Ramos (cell line): ENCODE data around the gene NIPAL3.

Experiments
- in situ Hi-C: fragments of 300-500 bp; cut with MboI; formaldehyde crosslinking; loops from one replicate; pipeline ENCODE4 v1.14.3; 2022; ENCODE audit warnings: low sequenced_read_pairs; ENCODE audit not compliant: unreplicated experiment

Gene NIPAL3

DNA sequence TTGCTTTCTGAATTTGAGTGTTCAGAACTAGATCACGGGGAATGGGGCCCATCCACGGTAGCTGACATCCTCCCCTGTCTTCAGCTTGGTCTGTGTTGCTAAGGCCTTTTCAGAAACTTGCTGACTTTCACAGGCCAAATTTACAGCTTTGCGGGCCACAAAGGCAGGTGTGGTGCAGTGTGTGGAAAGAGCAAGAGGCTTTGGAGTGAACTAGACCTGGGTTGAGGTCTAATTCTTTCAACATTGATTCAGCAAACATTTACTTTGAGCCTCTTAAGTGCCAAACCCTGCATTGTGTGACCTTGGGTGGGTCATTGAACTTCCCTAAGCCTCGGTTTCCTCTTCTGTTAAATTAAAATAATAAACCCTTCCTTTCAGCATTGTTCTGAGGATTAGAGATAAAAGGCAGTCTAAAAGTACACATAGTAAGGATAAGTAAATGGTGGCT lies 26.3 kb upstream of the NIPAL3 start:
- in situ Hi-C loops: loop anchor here (25.0 kb wide), 1 partner anchor 577 kb away; the partner anchor contains the start of gene GALE

GRCh38 chr1:24390924-24391782 lies 24.4 kb upstream of the NIPAL3 start:
- in situ Hi-C loops: loop anchor here (5.0 to 25.0 kb wide), 3 partner anchors 189 to 579 kb away; partner anchors contain the start of gene GALE

GRCh38 chr1:24391882-24392603 lies 23.6 kb upstream of the NIPAL3 start:
- in situ Hi-C loops: loop anchor here (5.0 to 25.0 kb wide), 3 partner anchors 190 to 580 kb away; partner anchors contain the start of gene GALE

GRCh38 chr1:24392604-24392946 lies 23.0 kb upstream of the NIPAL3 start:
- in situ Hi-C loops: loop anchor here (5.0 to 25.0 kb wide), 3 partner anchors 190 to 580 kb away; partner anchors contain the start of gene GALE

DNA sequence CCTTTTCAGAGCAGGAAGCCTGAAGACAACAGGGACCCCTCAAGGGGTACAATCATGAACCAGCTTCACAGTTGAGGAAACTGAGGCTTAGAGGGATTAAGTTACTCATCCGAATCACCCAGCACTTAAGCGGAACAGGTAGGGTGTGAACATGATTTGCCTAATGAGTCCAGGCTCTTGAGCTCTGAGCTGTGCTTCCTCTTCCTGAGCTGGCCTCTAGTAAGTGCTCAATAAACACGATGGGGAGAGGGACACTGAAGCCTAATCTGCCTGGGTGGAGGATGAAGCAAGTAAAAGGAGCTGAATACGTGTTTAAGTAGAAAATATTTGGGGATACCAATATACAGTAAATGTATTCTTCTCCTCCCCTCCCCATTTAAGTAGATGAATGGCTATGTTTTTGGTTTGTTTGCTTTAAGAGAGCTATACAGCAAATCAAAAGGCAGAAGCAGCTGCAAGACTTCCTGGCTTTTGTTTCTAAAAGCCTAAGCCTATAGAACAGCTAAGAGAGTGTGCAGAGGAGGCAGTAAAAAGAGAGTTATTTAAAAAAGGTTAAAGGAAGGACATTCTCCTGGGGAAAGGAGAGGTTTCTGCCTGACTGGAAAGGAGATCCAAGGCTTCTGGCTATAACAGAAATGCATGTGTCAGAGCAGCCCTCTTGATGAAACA lies 22.5 kb upstream of the NIPAL3 start:
- in situ Hi-C loops: loop anchor here (5.0 to 25.0 kb wide), 3 partner anchors 191 to 581 kb away; partner anchors contain the start of gene GALE

DNA sequence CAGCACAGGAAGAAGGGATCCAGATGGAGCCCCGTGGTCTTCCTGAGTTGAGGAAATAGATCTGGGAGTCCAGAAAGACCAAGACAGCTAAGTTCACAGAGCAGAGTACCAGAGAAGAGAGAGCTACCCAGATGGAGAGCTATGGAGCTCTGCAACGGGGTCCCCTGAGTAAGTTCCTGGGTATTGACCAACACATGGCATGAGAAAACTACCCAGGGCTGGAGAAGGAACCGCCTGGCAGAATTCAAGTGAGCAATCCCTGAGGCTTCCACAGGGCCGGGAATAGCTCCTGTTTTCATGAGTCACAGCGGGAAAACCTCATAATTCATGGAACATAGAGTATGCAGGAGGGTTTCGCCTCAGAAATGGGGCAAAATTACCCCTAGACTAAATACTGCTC lies 21.7 kb upstream of the NIPAL3 start:
- in situ Hi-C loops: loop anchor here (5.0 to 25.0 kb wide), 3 partner anchors 192 to 582 kb away; partner anchors contain the start of gene GALE

GRCh38 chr1:24400065-24400464 lies 15.5 kb upstream of the NIPAL3 start:
- in situ Hi-C loops: no loop called here

DNA sequence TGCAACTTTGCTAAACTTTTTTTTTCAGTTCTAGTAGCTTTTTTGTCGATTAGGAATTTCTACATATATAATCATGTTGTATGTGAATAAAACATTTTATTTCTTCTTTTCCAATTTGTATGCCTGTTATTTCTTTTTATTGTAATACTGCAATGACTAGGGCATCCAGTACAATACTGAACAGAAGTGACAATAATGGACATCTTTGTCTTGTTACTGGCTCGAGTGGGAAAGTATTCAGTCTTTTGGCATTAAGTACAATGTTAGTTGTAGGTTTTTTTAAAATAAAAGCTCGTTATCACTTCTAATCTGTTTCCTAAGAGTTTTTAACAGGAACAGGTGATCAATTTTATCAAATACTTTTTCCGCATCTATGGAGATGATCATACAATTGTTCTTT lies 11.8 kb upstream of the NIPAL3 start:
- in situ Hi-C loops: no loop called here

- in situ Hi-C loops: no loop called here
Observed at GRCh38 chr1:24406788-24407187, 8.8 kb upstream of the NIPAL3 start.

GRCh38 chr1:24409535-24409934 lies 6.1 kb upstream of the NIPAL3 start:
- in situ Hi-C loops: no loop called here

GRCh38 chr1:24410750-24411149 lies 4.9 kb upstream of the NIPAL3 start:
- in situ Hi-C loops: no loop called here

- in situ Hi-C loops: no loop called here
Observed at GRCh38 chr1:24411963-24412362, 3.6 kb upstream of the NIPAL3 start.

DNA sequence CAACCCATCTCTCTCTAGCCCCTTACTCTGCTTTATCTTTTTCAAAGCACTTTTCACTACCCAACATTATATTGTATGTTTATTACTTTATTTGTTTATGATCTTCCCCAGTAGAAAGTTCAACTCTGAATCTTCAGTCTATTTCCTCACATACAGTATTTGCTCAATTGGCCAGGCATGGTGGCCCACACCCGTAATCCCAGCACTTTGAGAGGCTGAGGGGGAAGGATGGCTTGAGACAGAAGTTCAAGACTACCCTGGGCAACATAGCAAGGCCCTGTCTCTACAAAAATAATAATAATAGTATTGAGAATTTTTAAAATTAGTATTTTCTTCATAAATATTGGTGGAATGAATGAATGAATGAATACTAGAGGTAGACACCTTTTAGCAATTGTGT lies 3.2 kb upstream of the NIPAL3 start:
- in situ Hi-C loops: no loop called here

- in situ Hi-C loops: no loop called here
Observed at GRCh38 chr1:24413350-24414163, 2.0 kb upstream of the NIPAL3 start, which contains the start of gene STPG1. Gene STPG1, minus strand, starts transcription at chr1:24413782. Its CDS starts 12,394 bp downstream, at chr1:24401388.

DNA sequence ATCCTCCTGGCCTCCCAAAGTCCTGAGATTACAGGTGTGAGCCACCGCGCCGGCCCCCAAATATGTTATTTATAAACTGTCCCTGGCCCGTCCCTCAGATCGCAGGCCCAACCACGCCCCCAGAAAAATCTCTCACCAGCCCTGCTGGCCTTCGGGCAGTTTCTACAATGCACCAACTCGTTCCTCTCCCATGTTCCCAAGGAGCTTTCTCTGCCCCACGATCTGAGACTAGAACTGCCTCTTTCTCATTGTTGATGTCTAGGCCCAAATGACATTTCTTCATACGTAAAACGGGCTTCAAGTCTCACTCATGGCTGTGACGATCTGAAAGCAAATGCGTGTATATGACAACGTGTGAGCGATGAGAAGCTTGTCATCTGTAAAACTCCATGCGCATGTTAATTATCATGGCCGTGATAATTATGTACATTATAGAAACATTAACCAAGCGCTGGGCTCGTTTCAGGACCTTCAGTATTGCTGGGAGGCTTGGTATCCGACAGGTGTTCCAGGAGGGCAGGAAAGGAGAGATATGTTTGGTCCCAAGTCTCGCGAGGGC lies 748 bp upstream of the NIPAL3 start:
- in situ Hi-C loops: no loop called here

DNA sequence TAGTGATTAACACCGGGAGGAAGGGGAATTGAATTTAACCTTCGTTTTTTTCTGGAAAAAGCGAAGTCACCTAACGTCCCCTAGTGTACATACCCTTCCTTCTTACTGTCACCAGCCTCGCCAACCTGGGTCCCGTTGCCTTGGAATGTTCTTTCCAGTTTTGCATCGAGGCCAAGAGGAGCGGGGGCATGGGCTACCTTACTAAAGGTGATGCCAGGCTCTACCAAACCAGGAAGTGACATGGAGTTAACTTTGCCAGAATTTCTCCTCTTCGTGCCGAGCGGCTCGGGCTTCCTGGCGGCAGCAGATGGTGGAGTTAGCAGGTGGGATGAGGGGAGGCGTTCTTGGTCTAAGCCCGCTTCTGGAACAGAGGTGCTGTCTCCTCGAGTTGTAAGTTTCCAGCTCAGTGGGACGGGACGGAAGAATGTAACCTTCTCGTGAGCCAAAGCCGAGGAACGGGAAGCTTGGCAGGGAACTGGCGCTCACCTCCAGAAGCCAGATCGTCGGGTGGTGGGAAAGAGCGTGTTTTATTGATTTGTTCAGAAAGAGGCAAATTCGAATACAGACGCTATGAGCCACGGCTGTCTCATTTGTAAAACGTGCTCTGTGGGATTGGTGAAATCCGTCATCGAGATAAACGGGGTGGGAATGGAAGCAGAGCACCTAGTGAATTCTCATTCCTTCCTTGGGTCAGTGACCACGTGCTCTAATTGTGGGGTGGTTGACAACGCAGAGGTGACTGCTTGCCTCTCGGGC lies 486 bp downstream of the NIPAL3 start:
- in situ Hi-C loops: no loop called here

GRCh38 chr1:24416666-24417391 lies 1.2 kb downstream of the NIPAL3 start:
- in situ Hi-C loops: no loop called here

DNA sequence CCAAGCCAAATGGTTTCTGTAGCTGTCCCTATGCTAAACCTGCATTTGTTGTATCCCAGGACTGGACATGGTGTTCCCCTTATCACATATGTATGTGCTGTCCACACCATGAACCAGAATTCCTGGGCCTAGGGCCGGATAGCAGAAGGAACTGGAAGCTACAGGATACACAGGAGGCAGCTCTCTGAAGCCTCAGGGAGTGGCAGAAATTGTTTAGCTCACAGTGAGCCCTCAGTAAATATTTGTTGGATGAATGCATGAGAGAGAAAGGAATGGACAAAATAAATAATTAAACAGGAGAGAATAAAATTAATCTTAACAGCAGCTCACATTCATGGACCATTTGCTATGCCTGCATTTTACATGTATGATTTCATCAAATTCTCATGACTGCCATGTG lies 2.1 kb downstream of the NIPAL3 start:
- in situ Hi-C loops: no loop called here
